HepG2 (cell line): ENCODE data around the gene PTMA. TPM values are rescaled to one million over a fixed set of nuclear protein-coding genes. Genes with fewer than 3 reads are reported as not detected.

Source experiments
- ATF6 ChIP-seq: sonication (generic); formaldehyde crosslinking; conservative IDR thresholded peaks from 2 replicates; pipeline ENCODE4 v1.4.0; 2020; ENCODE audit warnings: missing genetic modification reagents
- DMAP1 ChIP-seq: IDR thresholded peaks from 2 replicates; pipeline ENCODE4 v1.6.1; 2016
- ELK4 ChIP-seq: sonication (generic); formaldehyde crosslinking; IDR thresholded peaks from 2 replicates; pipeline ENCODE4 v1.9.0; 2021; ENCODE audit warnings: missing genetic modification reagents, borderline replicate concordance
- ETV6 ChIP-seq: sonication (generic); formaldehyde crosslinking; conservative IDR thresholded peaks from 2 replicates; pipeline ENCODE4 v1.4.0; 2020; ENCODE audit warnings: missing genetic modification reagents
- KDM1A ChIP-seq: IDR thresholded peaks from 2 replicates; pipeline ENCODE4 v1.6.1; 2016; ENCODE audit warnings: missing compliant biosample characterization
- KDM4B ChIP-seq: sonication (generic); formaldehyde crosslinking; IDR thresholded peaks from 2 replicates; pipeline ENCODE4 v1.4.0; 2020; ENCODE audit warnings: missing genetic modification reagents
- LRRFIP1 ChIP-seq: sonication (generic); formaldehyde crosslinking; conservative IDR thresholded peaks from 2 replicates; pipeline ENCODE4 v1.4.0; 2020; ENCODE audit warnings: missing genetic modification reagents
- NR2F6 ChIP-seq, 2 experiments: IDR thresholded peaks; 2 replicates each; pipeline ENCODE4 v1.6.1; 2016; ENCODE audit warnings: antibody characterized with exemption in 1 of 2, mild to moderate bottlenecking in 1 of 2
- PAF1 ChIP-seq: IDR thresholded peaks from 2 replicates; pipeline ENCODE4 v1.6.1; 2016; ENCODE audit warnings: missing genetic modification reagents, missing compliant biosample characterization
- PAXIP1 ChIP-seq: sonication (generic); formaldehyde crosslinking; conservative IDR thresholded peaks from 2 replicates; pipeline ENCODE4 v1.4.0; 2020; ENCODE audit warnings: mild to moderate bottlenecking, missing genetic modification reagents, moderate library complexity
- TARDBP ChIP-seq: sonication (generic); formaldehyde crosslinking; IDR thresholded peaks from 2 replicates; pipeline ENCODE4 v1.8.0; 2022; ENCODE audit warnings: mild to moderate bottlenecking, missing genetic modification reagents
- ZBTB7A ChIP-seq: sonication (generic); formaldehyde crosslinking; IDR thresholded peaks from 2 replicates; pipeline ENCODE4 v1.8.0; 2022; ENCODE audit warnings: mild to moderate bottlenecking, missing genetic modification reagents
- ZNF687 ChIP-seq: sonication (generic); formaldehyde crosslinking; IDR thresholded peaks from 2 replicates; pipeline ENCODE4 v1.5.1; 2020; ENCODE audit warnings: mild to moderate bottlenecking, missing genetic modification reagents, moderate library complexity
- ZNF839 ChIP-seq: sonication (generic); formaldehyde crosslinking; IDR thresholded peaks from 2 replicates; pipeline ENCODE4 v1.4.0; 2020; ENCODE audit warnings: missing genetic modification reagents, mild to moderate bottlenecking, borderline replicate concordance
- ZSCAN20 ChIP-seq: sonication (generic); formaldehyde crosslinking; IDR thresholded peaks from 2 replicates; pipeline ENCODE4 v1.4.0; 2020; ENCODE audit warnings: missing genetic modification reagents, mild to moderate bottlenecking, borderline replicate concordance
- polyA plus RNA-seq, 8 experiments: library from polyadenylated mRNA; depleted of rRNA in 3 of 8; stranded (reverse) in 7 of 8; unstranded in 1 of 8; fragments of >200 nt; fragmentation: Illumina TruSeq in 4 of 8; extraction: Trizol in 4 of 8; gene quantifications; 2 replicates each; pipeline versions ENCODE4 v1.2.1 to v1.2.3, GENCODE V29; 2011 to 2016; ENCODE audit warnings: low read depth in 4 of 8, missing spikeins in 1 of 8, mixed read lengths in 1 of 8; ENCODE audit not compliant: insufficient read depth in 1 of 8
- total RNA-seq, 5 experiments: library from RNA; depleted of rRNA; stranded (reverse); fragments of >200 nt; fragmentation: Illumina TruSeq; extraction: Trizol; gene quantifications; 2 replicates each; pipeline ENCODE4 v1.2.3, GENCODE V29; 2016; ENCODE audit warnings: low read depth in 1 of 5

Gene PTMA
- total and polyA plus RNA-seq, 2 of the 13 experiments (the other 11 are each of a cell fraction or from before 2014, with no cell fraction given) = 190 to 1,086 TPM

GRCh38 chr2:231680992-231681852, 27.1 kb upstream of the PTMA start (continued):
- peak; percentile 79 for TF ChIP-seq ZNF687
- TF ChIP-seq ZNF839 = no peak
- TF ChIP-seq TARDBP = peak; percentile 80
- TF ChIP-seq ZSCAN20 (CRISPR knock-in tag) = no peak
- TF ChIP-seq NR2F6 (IDR thresholded peaks at IDR 0.05) = no peak
- TF ChIP-seq NR2F6 (CRISPR knock-in tag; IDR thresholded peaks at IDR 0.05) = peak; percentile 78
- TF ChIP-seq LRRFIP1 (CRISPR knock-in tag) = no peak
- TF ChIP-seq PAXIP1 (CRISPR knock-in tag) = peak; percentile 62
- TF ChIP-seq ETV6 (CRISPR knock-in tag) = peak; percentile 48; the same call in 1 of the 2 replicates
- peak; percentile 60 for TF ChIP-seq ZBTB7A
- peak; percentile 66 for TF ChIP-seq DMAP1 (CRISPR knock-in tag)
- TF ChIP-seq KDM1A (CRISPR knock-in tag) = no peak
- TF ChIP-seq PAF1 (CRISPR knock-in tag) = 0 out of 2 replicates have a peak, but pooled peaks have one; percentile 24
- no peak for TF ChIP-seq ATF6 (CRISPR knock-in tag)
- TF ChIP-seq ELK4 (CRISPR knock-in tag) = no peak
- TF ChIP-seq KDM4B (CRISPR knock-in tag) = peak; percentile 39; the same call in 1 of the 2 replicates
